Suprapubic skin (tissue), 4 donors: ENCODE measurements around the gene TSKU. TPM values are rescaled to one million over a fixed set of nuclear protein-coding genes. Genes with fewer than 3 reads are reported as not detected.

Source experiments
- DNase-seq, 2 donors: peaks; one replicate each; pipeline ENCODE4 v3.0.0-alpha.2; 2019; ENCODE audit warnings: low spot score in 2 of 2
- H3K27ac ChIP-seq: fragments of 200-600 bp; sonication (generic); one replicate; pipeline ENCODE4 v1.5.1; 2019
- H3K27me3 ChIP-seq: fragments of 200-600 bp; sonication (generic); one replicate; pipeline ENCODE4 v1.5.1; 2019
- H3K36me3 ChIP-seq: fragments of 200-600 bp; sonication (generic); one replicate; pipeline ENCODE4 v1.5.1; 2019
- H3K4me1 ChIP-seq: fragments of 200-600 bp; sonication (generic); one replicate; pipeline ENCODE4 v1.5.1; 2019
- H3K4me3 ChIP-seq: fragments of 200-600 bp; sonication (generic); one replicate; pipeline ENCODE4 v1.5.1; 2019; ENCODE audit warnings: mild to moderate bottlenecking
- H3K9me3 ChIP-seq: fragments of 200-600 bp; sonication (generic); one replicate; pipeline ENCODE4 v1.5.1; 2019
- EP300 ChIP-seq: sonication (generic); formaldehyde crosslinking; IDR thresholded peaks from one replicate; pipeline ENCODE4 v1.6.1; 2017; ENCODE audit warnings: antibody characterized with exemption
- POLR2A ChIP-seq, 2 donors: fragments of 450-650 bp; IDR thresholded peaks; one replicate each; pipeline ENCODE4 v1.6.1; 2017; ENCODE audit warnings: antibody characterized with exemption in 2 of 2, mild to moderate bottlenecking in 2 of 2, moderate library complexity in 2 of 2
- POLR2AphosphoS5 ChIP-seq, 3 donors: sonication (generic); formaldehyde crosslinking; IDR thresholded peaks; one replicate each; pipeline ENCODE4 v1.6.1; 2017; ENCODE audit warnings: antibody characterized with exemption in 3 of 3
- WGBS: methylation state at CpG from one replicate; pipeline ENCODE4 v1.1.5; 2018; 5-methylcytosine and 5-hydroxymethylcytosine counted together
- total RNA-seq, 4 donors: library from RNA; depleted of rRNA; stranded (reverse); fragments of >200 nt; gene quantifications; one replicate each; pipeline ENCODE4 v1.1.0, GENCODE V29; 2016
- TF ChIP-seq, protein P1 (sequence below), 2 donors: fragments of 200-600 bp in 1 of 2; fragments of 450-650 bp in 1 of 2; sonication (generic) in 1 of 2; IDR thresholded peaks; one replicate each; pipeline ENCODE4 v1.5.1; 2016 to 2019; ENCODE audit warnings: antibody characterized with exemption in 2 of 2, mild to moderate bottlenecking in 1 of 2, moderate library complexity in 1 of 2

The TSKU gene
- total RNA-seq, 4 donors from 2014 or later: 85.5 to 155 (median 128) TPM

DNA sequence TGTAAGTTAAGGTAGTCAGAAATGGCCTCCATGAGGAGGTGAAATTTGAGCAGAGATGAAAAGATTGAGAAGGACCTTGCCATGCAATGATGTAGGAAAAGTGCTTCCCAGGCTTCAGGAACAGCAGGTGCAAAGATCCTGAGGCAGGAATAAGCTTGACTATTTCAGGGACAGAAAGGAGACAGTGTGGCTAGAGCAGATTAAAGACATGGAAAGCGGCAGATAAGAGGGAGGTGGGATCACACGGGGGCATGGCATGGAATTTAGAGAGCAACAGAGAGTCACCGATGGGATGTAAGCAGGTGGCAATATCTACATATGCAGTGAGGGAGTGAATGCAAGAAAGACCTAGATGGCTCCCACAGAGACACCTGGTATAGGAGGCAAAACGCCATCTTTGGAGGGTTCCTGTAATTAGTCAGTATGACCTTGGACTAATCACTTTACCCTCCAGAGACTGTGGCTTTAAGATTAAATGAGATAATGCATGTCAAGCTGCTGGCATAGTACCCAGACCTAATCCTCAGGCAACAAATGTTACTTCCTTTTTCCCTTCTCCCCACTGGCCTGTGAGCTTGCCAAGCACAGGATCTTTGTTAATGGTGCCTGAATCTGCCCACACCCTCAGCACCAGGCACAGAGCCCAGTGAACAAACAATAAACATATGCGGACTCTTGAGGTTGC is 52.9 kb downstream of the TSKU start:
- no peak for TF ChIP-seq EP300
- TF ChIP-seq, protein P1, sequence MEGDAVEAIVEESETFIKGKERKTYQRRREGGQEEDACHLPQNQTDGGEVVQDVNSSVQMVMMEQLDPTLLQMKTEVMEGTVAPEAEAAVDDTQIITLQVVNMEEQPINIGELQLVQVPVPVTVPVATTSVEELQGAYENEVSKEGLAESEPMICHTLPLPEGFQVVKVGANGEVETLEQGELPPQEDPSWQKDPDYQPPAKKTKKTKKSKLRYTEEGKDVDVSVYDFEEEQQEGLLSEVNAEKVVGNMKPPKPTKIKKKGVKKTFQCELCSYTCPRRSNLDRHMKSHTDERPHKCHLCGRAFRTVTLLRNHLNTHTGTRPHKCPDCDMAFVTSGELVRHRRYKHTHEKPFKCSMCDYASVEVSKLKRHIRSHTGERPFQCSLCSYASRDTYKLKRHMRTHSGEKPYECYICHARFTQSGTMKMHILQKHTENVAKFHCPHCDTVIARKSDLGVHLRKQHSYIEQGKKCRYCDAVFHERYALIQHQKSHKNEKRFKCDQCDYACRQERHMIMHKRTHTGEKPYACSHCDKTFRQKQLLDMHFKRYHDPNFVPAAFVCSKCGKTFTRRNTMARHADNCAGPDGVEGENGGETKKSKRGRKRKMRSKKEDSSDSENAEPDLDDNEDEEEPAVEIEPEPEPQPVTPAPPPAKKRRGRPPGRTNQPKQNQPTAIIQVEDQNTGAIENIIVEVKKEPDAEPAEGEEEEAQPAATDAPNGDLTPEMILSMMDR (IDR thresholded peaks at IDR 0.05): no peak
- TF ChIP-seq POLR2A (IDR thresholded peaks at IDR 0.05): no peak
- DNase-seq: peak in 1 of 2 donors; percentile 88
- no peaks in the 10 kb centered on the region for H3K36me3 ChIP-seq
- 50% methylated on average over 5 of the region's 5 CpGs for WGBS
- no peaks in the 10 kb centered on the region for H3K9me3 ChIP-seq
- H3K27ac ChIP-seq: peak overlapping the region; percentile 30
- peaks cover 34% of the 10 kb centered on the region for H3K4me1 ChIP-seq
- no peak overlapping the region for H3K4me3 ChIP-seq
- H3K27me3 ChIP-seq: no peaks in the 10 kb centered on the region

DNA sequence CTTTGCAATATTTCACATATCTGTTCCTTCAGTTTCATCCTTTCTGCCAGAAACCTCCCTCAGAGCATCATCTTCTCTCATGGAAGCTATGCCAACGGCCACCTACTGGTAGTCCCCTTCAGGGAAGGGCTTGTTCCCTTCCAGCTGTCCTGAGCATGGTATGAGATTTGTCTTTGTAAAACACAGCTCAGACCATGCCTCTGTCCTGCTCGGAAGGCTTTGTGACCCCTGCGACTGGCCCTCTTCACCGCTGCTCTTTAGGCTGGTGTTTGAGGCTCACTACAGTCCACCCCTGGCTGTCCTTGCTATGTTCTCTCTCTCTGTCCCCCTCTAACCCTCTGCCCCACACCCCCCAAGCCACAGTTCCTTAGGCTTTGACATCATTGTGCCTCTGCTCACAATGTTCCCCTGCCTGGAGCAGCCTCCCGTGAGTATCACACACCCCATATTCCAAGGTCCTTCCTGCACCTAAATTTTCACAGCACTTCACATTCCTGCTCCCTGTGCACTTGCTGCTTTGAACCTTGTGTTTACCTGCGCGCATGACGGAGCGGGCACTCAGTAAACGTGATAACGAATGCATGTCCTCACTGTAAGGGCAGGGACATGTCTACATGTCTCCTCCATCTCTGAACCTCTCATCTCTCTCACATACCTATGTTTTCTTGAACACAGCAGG is 53.6 kb downstream of the TSKU start:
- TF ChIP-seq, protein P1 (IDR thresholded peaks at IDR 0.05): peak in 1 of 2 donors; percentile 13
- no peak for TF ChIP-seq EP300
- no peak overlapping the region for H3K4me3 ChIP-seq
- 56% methylated on average over 11 of the region's 11 CpGs for WGBS
- no peaks in the 10 kb centered on the region for H3K36me3 ChIP-seq
- peak overlapping the region; percentile 30 for H3K27ac ChIP-seq
- no peaks in the 10 kb centered on the region for H3K27me3 ChIP-seq
- H3K9me3 ChIP-seq: no peaks in the 10 kb centered on the region
- DNase-seq: no peak
- H3K4me1 ChIP-seq: peaks cover 32% of the 10 kb centered on the region

DNA sequence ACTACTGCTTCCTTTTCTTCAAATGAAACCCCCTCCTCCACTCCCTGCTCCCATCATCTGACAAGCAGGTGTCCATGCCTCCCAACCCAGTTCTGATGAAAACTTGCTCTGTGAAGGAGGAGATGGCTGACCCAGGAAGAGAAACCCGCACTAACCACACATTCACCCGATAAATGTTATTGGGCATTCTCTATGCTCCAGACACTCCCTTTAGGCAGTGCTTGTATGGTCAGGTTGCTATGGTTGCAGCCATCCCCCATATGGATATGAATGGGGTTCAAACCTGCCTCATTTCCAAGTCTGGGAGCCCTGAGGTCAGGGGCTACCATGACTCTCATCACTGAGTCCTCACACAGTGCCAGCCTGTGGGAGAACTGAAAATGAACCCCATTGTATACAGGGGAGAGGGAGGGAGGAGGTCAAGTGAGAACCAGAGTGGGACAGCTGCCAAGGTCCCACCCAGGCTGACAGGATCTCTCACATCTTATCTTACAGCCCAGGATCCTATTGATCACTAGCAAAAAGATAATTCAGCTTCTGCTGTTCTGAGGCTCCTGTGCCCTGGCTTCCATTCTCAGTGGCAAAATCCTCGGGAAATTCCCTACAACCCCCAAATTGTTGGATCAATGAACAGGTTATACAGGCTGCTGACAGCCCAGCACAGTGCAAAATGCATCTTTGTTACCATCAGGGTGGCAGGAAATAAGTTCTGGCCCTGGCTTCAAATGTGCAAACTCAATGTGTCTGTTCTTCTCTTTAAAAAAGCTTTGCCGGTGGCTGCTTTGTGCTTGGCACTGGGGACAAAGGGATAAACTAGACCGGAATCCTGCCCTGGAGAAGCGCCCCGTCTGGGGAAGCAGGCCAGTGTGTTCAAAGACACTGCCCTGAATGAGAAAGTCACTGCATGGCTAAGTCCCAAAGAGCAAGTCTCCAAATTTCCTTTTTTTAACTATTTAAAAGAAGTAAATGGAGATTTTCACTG is 54.8 kb downstream of the TSKU start:
- Histone ChIP-seq H3K4me3 (no peak overlapping the region), H3K9me3 (no peaks in the 10 kb centered on the region), H3K27me3 (no peaks in the 10 kb centered on the region), H3K4me1 (peaks cover 32% of the 10 kb centered on the region), H3K36me3 (no peaks in the 10 kb centered on the region), H3K27ac (no peak overlapping the region)
- no peak for DNase-seq
- TF ChIP-seq POLR2A (IDR thresholded peaks at IDR 0.05): no peak
- no peak for TF ChIP-seq POLR2AphosphoS5 (IDR thresholded peaks at IDR 0.05)
- TF ChIP-seq EP300: no peak
- TF ChIP-seq, protein P1 (IDR thresholded peaks at IDR 0.05): no peak
- 44% methylated on average over 6 of the region's 7 CpGs for WGBS

DNA sequence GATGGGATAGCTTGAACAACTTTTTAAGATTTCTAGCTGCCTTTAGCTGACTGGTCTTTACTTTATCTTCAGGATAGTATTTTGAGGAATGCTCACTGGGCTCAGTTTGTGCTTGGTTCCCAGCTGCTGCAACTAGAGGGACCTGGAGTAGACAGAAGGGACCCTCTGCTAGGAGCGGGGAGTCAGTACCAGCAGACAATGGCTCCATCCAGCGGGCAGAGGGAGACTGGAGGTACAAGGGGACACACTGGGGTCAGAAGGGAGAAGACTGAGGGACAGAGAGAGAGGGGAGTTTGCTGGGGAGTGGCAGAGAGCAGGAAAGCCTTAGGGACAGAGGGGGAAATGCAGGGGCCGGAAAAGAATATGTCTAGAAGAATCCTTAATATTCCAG is 55.5 kb downstream of the TSKU start:
- Histone ChIP-seq H3K4me1 (peaks cover 32% of the 10 kb centered on the region), H3K27me3 (no peaks in the 10 kb centered on the region)

More for the DNA sequence above, 55.5 kb downstream of the TSKU start:
- TF ChIP-seq POLR2A (IDR thresholded peaks at IDR 0.05) (no peak), EP300 (no peak), POLR2AphosphoS5 (IDR thresholded peaks at IDR 0.05) (no peak)
- TF ChIP-seq, protein P1 (IDR thresholded peaks at IDR 0.05): no peak
- Histone ChIP-seq H3K36me3 (no peaks in the 10 kb centered on the region), H3K4me3 (no peak overlapping the region), H3K27ac (no peak overlapping the region), H3K9me3 (no peaks in the 10 kb centered on the region)
- no peak for DNase-seq
- 90% methylated on average over 3 of the region's 3 CpGs for WGBS
